NCI-H446 treated with DMSO at 0.1 percent for 48 hours (cell line): ENCODE measurements around the gene KIN.
"Not testable (repeated sequence)": the region's sequence is repeated elsewhere in the genome, so short reads cannot be mapped to it uniquely, and the experiment has no call there.

Source experiments
- DNase-seq: peaks from one replicate; lab custom pipeline; 2025; lab: John Stamatoyannopoulos, UW

KIN gene

GRCh38 chr10:7794251-7795026, 6.6 kb upstream of the KIN start:
- DNase-seq: no peak

- no peak for DNase-seq
Measured at GRCh38 chr10:7792541-7792940, 4.7 kb upstream of the KIN start.

- no peak for DNase-seq
Measured at GRCh38 chr10:7789390-7789789, 1.6 kb upstream of the KIN start.

GRCh38 chr10:7788639-7789286, 970 bp upstream of the KIN start:
- no peak for DNase-seq

GRCh38 chr10:7787150-7787856, 490 bp downstream of the KIN start:
- DNase-seq: no peak

GRCh38 chr10:7786430-7786829, 1.4 kb downstream of the KIN start:
- DNase-seq: no peak

GRCh38 chr10:7782194-7782593, 5.6 kb downstream of the KIN start:
- DNase-seq: not testable (repeated sequence)

GRCh38 chr10:7776777-7777176, 11.0 kb downstream of the KIN start:
- DNase-seq: no peak

- DNase-seq: no peak
Measured at GRCh38 chr10:7773845-7774801, 13.7 kb downstream of the KIN start.

- DNase-seq: no peak
Measured at GRCh38 chr10:7768417-7768816, 19.4 kb downstream of the KIN start.

GRCh38 chr10:7767209-7767608, 20.6 kb downstream of the KIN start:
- no peak for DNase-seq

- DNase-seq: no peak
Measured at GRCh38 chr10:7766241-7766640, 21.6 kb downstream of the KIN start.

- no peak for DNase-seq
Measured at GRCh38 chr10:7763929-7764328, 23.9 kb downstream of the KIN start.

- DNase-seq: no peak
Measured at GRCh38 chr10:7756360-7756992, 31.3 kb downstream of the KIN start.

GRCh38 chr10:7755103-7755502, 32.7 kb downstream of the KIN start:
- no peak for DNase-seq

GRCh38 chr10:7752251-7752650, 35.5 kb downstream of the KIN start:
- DNase-seq: no peak

GRCh38 chr10:7750222-7750621, 37.6 kb downstream of the KIN start:
- no peak for DNase-seq

GRCh38 chr10:7748637-7749036, 39.2 kb downstream of the KIN start:
- DNase-seq: not testable (repeated sequence)

- DNase-seq: no peak
Measured at GRCh38 chr10:7744307-7744706, 43.5 kb downstream of the KIN start.

GRCh38 chr10:7738536-7739407, 49.0 kb downstream of the KIN start:
- no peak for DNase-seq
